ENCODE measurements around the gene PUS10.

Gene PUS10

DNA sequence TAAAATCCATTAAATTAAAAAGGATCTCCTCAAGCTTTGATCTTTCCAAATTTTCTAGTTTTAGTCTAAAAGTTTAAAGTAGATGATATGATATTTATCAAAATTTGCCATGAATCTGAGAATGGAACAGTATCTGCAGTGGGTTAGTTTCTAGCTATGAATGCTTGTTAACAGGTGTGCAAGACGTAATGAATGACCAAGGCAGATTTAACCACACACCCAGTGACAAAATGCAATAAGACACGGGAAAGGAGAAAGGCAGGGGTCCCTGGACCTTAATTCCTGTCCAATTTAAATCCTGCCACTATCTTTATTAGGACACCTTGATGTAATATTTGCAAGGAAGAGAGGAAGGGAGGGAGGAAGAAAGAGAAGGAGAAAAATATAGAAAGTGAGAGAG is 31.0 kb downstream of the PUS10 start:
- no peak overlapping the region for H3K27ac ChIP-seq (ENCODE audit: extremely low read depth, low read depth, low read length)
- CTCF ChIA-PET = interaction anchor here (0.6 to 1.2 kb wide), 2 partner anchors 12 to 139 kb away, joined by 3 read pairs; no protein-coding TSS in a partner anchor

More for the DNA sequence above, 31.0 kb downstream of the PUS10 start:
- TF ChIP-seq ZNF311 (tag by site-specific recombination; IDR thresholded peaks at IDR 0.05; ENCODE audit: borderline replicate concordance) (no peak), ZNF302 (tag by site-specific recombination; IDR thresholded peaks at IDR 0.05; ENCODE audit: low read depth) (no peak), PATZ1 (tag by site-specific recombination; IDR thresholded peaks at IDR 0.05) (no peak), ZSCAN5A (tag by site-specific recombination; IDR thresholded peaks at IDR 0.05) (no peak), WT1 (tag by site-specific recombination; IDR thresholded peaks at IDR 0.05) (no peak), ZNF518A (tag by site-specific recombination; conservative IDR thresholded peaks at IDR 0.05; ENCODE audit: low read depth) (no peak), ZNF548 (tag by site-specific recombination; IDR thresholded peaks at IDR 0.05) (no peak), PRDM1 (tag by site-specific recombination; IDR thresholded peaks at IDR 0.05) (no peak), ZNF404 (tag by site-specific recombination; IDR thresholded peaks at IDR 0.05) (no peak)
- TF ChIP-seq, protein P1, sequence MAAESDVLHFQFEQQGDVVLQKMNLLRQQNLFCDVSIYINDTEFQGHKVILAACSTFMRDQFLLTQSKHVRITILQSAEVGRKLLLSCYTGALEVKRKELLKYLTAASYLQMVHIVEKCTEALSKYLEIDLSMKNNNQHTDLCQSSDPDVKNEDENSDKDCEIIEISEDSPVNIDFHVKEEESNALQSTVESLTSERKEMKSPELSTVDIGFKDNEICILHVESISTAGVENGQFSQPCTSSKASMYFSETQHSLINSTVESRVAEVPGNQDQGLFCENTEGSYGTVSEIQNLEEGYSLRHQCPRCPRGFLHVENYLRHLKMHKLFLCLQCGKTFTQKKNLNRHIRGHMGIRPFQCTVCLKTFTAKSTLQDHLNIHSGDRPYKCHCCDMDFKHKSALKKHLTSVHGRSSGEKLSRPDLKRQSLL (tag by site-specific recombination; IDR thresholded peaks at IDR 0.05) = no peak
- Histone ChIP-seq H3K36me3 (ENCODE audit: control insufficient read depth in 2 of 2, insufficient read depth in 1 of 2, low read length in 2 of 2) (no peaks in the 10 kb centered on the region), H3K4me1 (ENCODE audit: control insufficient read depth, insufficient read depth, low read length) (no peaks in the 10 kb centered on the region), H3K4me3 (ENCODE audit: low read depth, low read length) (no peak overlapping the region), H3K9me3 (ENCODE audit: control insufficient read depth, insufficient read depth, low read depth, low read length) (no peaks in the 10 kb centered on the region; the same call in 1 of the 2 replicates)
- POLR2A ChIA-PET = no interaction called here
